HG03354 (cell line): ENCODE measurements around the gene PLA2G2F.

Experiments used
- ATAC-seq: cut with Tn5 transposase; IDR thresholded peaks from one replicate; pipeline ENCODE4 v1.9.1; 2021; ENCODE audit warnings: mild to moderate bottlenecking; ENCODE audit not compliant: unreplicated experiment, poor library complexity, severe bottlenecking

The PLA2G2F gene

GRCh38 chr1:20164694-20165202, 25.6 kb downstream of the PLA2G2F start:
- no peak for ATAC-seq

- ATAC-seq, result no peak
Measured at GRCh38 chr1:20165522-20165951, 26.4 kb downstream of the PLA2G2F start.

GRCh38 chr1:20166051-20166450, 26.9 kb downstream of the PLA2G2F start:
- ATAC-seq, result no peak

- ATAC-seq, result no peak
Measured at GRCh38 chr1:20167126-20167525, 28.0 kb downstream of the PLA2G2F start.

GRCh38 chr1:20168564-20169491, 29.7 kb downstream of the PLA2G2F start:
- no peak for ATAC-seq

- no peak for ATAC-seq
Measured at GRCh38 chr1:20169932-20170331, 30.8 kb downstream of the PLA2G2F start.

- no peak for ATAC-seq
Measured at GRCh38 chr1:20172033-20172590, 33.0 kb downstream of the PLA2G2F start.

GRCh38 chr1:20174937-20175666, 36.0 kb downstream of the PLA2G2F start:
- no peak for ATAC-seq

- ATAC-seq, result no peak
Measured at GRCh38 chr1:20178634-20179370, 39.7 kb downstream of the PLA2G2F start.

- ATAC-seq, result no peak
Measured at GRCh38 chr1:20179371-20180128, 40.4 kb downstream of the PLA2G2F start.

GRCh38 chr1:20180129-20180843, 41.2 kb downstream of the PLA2G2F start:
- ATAC-seq, result no peak

GRCh38 chr1:20180844-20181207, 41.7 kb downstream of the PLA2G2F start:
- ATAC-seq, result no peak

- no peak for ATAC-seq
Measured at GRCh38 chr1:20182415-20182814, 43.3 kb downstream of the PLA2G2F start.

GRCh38 chr1:20183035-20183434, 43.9 kb downstream of the PLA2G2F start:
- no peak for ATAC-seq

GRCh38 chr1:20183616-20184271, 44.6 kb downstream of the PLA2G2F start:
- ATAC-seq, result no peak

GRCh38 chr1:20184481-20184900, 45.4 kb downstream of the PLA2G2F start:
- no peak for ATAC-seq

- ATAC-seq, result no peak
Measured at GRCh38 chr1:20184997-20185833, 46.1 kb downstream of the PLA2G2F start.
